ENCODE measurements around the gene IGF2R.

IGF2R gene

DNA sequence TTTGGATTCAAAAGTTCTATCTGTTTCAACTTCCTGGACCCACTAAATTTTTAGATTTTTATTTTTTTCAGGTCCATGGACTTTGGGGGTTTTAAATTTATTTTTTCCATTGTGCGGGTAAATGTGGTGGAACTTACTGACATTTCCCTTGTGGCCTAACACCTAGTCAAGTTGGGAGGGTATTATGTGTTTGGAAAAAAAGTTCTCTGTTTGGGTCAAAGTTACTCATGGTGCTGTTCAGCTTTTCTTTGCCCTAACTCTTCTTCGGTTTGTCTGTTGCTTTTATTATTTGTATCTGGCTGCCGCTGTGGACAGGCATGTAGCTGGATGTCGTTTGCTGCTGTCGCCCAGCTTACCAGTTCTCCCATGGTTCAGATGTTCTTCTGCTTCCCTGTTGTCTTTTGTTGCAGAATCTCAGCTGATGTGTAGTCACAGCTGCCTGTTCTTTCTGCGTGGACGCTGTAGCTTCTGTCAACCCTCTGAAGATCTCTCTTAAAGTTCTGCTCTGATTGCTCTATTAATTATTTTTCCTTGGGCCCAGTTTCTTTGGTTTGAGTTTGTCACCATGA lies 7.9 kb downstream of the IGF2R start:
- no peak overlapping the region for H3K4me3 ChIP-seq (ENCODE audit: low read depth, low read length)
- no peak for DNase-seq (ENCODE audit: low read depth)
- no peak for TF ChIP-seq POLR2A (IDR thresholded peaks at IDR 0.05; ENCODE audit: extremely low read depth, insufficient read length)
- TF ChIP-seq, protein P1, sequence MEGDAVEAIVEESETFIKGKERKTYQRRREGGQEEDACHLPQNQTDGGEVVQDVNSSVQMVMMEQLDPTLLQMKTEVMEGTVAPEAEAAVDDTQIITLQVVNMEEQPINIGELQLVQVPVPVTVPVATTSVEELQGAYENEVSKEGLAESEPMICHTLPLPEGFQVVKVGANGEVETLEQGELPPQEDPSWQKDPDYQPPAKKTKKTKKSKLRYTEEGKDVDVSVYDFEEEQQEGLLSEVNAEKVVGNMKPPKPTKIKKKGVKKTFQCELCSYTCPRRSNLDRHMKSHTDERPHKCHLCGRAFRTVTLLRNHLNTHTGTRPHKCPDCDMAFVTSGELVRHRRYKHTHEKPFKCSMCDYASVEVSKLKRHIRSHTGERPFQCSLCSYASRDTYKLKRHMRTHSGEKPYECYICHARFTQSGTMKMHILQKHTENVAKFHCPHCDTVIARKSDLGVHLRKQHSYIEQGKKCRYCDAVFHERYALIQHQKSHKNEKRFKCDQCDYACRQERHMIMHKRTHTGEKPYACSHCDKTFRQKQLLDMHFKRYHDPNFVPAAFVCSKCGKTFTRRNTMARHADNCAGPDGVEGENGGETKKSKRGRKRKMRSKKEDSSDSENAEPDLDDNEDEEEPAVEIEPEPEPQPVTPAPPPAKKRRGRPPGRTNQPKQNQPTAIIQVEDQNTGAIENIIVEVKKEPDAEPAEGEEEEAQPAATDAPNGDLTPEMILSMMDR (IDR thresholded peaks at IDR 0.05; ENCODE audit: low read depth, low read length), result no peak
- no peak for TF ChIP-seq MYC (IDR thresholded peaks at IDR 0.05; ENCODE audit: low read depth, low read length)
- TF ChIP-seq, protein P2, sequence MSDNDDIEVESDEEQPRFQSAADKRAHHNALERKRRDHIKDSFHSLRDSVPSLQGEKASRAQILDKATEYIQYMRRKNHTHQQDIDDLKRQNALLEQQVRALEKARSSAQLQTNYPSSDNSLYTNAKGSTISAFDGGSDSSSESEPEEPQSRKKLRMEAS (IDR thresholded peaks at IDR 0.05; ENCODE audit: low read depth, low read length), result no peak

DNA sequence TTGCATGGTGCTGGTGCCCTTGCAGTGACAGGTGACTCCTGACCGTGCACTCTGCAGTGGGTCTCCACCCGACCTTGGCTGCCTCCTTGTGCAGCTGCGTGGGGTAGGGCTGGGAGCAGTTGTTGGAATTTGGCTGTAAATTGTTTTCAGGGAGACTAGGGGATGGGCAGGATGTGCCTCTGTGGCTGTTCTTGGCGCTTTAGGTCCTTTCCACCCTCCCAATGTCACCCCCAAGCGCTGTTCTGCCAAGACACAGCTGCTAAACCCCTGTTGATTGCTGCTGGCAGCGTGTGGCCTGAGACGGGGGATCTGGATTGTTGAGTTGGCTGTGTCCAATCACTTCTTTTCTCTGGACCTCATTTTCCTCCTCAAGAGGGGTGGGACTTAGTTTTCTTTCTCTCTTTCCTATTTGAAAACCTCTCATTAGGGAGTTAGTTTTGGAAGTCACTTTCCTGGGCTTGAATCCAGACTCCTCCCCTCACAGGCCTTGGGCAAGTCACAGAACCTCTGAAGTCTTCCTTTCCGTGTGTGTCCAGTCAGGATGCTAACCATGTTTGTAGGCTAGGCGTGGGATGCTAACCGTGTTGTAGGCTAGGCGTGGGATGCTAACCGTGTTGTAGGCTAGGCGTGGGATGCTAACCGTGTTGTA lies 8.5 kb downstream of the IGF2R start:
- no peak for DNase-seq (ENCODE audit: low read depth)
- no peak overlapping the region for H3K4me3 ChIP-seq (ENCODE audit: low read depth, low read length)
- TF ChIP-seq MYC (IDR thresholded peaks at IDR 0.05; ENCODE audit: low read depth, low read length) (no peak), POLR2A (IDR thresholded peaks at IDR 0.05; ENCODE audit: extremely low read depth, insufficient read length) (no peak)
- TF ChIP-seq, protein P2 (IDR thresholded peaks at IDR 0.05; ENCODE audit: low read depth, low read length), result no peak
- TF ChIP-seq, protein P1 (IDR thresholded peaks at IDR 0.05; ENCODE audit: low read depth, low read length), result no peak

DNA sequence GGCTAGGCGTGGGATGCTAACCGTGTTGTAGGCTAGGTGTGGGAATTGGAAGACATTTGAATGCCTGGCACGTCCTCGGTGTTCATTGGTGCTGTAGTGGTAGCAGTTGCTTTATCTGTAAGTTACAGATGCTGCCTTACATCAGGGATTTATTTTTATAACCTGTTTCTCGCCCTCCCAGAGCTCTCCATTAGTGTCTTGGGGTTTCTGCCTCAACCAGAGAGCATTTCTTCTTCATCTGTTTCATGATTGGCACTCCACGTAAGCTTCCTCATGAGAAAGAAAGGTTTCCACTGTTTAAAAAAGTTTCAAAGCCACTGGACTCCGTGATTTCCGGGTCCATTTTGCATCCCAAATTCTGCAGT lies 9.0 kb downstream of the IGF2R start:
- H3K4me3 ChIP-seq (ENCODE audit: low read depth, low read length), result peak overlapping the region; percentile 39
- TF ChIP-seq MYC (IDR thresholded peaks at IDR 0.05; ENCODE audit: low read depth, low read length) (no peak), POLR2A (IDR thresholded peaks at IDR 0.05; ENCODE audit: extremely low read depth, insufficient read length) (no peak)
- TF ChIP-seq, protein P1 (IDR thresholded peaks at IDR 0.05; ENCODE audit: low read depth, low read length), result no peak
- TF ChIP-seq, protein P2 (IDR thresholded peaks at IDR 0.05; ENCODE audit: low read depth, low read length), result no peak
- no peak for DNase-seq (ENCODE audit: low read depth)

DNA sequence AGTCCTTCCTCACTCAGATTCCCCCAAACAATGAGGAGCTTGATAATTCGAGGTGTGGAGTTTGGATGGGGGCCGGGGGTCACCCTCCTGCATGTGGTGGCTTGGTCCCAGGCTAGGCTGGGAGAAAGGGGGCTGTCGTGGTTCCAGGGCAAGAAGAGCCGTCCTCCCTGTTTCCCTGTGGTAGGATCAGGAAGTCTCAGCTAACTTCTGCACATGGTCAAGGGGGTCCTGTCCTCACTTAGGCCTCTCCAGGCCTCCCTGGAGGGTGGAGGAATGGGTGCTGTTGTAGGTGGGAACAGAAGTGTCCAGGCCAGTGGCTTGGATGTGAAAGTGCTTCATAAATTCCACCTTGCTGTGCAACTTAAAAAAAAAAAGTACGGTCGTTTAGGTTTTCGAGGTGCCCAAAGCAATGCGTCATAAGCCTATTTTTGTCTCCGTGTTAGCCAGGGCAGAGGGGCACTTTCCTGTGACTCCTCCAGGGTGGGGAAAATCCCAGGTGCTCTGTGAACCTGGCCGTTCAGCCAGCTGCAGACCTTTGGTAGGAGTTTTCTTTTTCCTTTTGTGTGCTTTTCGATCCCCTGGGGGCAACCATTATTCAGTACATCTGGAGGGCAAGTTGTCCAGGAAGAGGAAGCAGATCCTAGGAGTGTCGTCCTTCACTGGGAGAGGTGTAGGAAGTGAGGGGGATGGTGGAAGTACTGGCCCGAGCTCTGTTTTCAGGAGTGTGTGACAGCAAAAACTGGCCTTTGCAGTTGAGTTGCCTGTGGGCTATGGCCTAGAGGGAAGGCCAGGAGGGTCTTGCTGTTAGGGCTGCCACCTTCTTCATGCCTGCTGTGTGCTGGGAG lies 9.6 kb downstream of the IGF2R start:
- H3K4me3 ChIP-seq (ENCODE audit: low read depth, low read length), result peak overlapping the region; percentile 39
- no peak for TF ChIP-seq MYC (IDR thresholded peaks at IDR 0.05; ENCODE audit: low read depth, low read length)
- TF ChIP-seq, protein P1 (IDR thresholded peaks at IDR 0.05; ENCODE audit: low read depth, low read length), result no peak
- TF ChIP-seq POLR2A (IDR thresholded peaks at IDR 0.05; ENCODE audit: extremely low read depth, insufficient read length), result no peak
- TF ChIP-seq, protein P2 (IDR thresholded peaks at IDR 0.05; ENCODE audit: low read depth, low read length), result no peak
- DNase-seq (ENCODE audit: low read depth), result no peak

DNA sequence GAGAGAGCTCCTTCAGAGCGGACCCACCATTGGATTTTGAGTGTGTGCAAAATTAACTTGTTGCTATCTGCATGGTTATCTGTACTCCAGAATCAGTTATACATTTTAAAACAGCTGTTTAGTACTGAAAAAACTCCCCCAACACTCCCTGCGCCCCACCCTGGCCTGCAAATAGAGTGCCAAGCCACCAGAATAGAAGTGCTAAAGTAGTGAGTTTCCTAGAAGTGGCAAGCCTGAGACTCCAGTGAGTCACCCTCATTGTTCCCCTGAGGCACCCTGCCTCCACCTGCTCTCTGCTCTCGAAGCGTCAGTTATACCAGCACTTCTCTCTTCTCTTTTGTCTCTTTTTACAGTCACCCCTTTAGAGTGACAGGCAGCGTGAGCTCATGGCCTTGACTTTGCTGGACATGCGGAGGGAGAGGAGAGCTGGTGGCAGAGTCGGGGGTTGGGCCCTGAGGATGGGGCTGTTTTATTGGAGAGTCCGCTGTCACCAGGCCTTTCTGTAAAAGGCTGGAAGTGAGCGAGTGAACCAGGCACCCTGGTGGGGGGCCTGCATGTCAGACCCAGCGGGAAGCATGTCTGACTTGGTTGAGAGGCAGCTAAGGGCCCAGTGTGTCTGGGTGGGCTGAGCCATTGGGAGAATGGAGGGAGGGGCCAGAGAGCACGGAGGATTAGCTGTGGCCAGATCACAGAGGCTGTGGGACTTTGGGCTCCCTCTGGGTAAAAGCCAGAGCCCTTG lies 10.4 kb downstream of the IGF2R start:
- TF ChIP-seq, protein P1 (IDR thresholded peaks at IDR 0.05; ENCODE audit: low read depth, low read length), result no peak
- peak; percentile 75 for TF ChIP-seq MYC (IDR thresholded peaks at IDR 0.05; ENCODE audit: low read depth, low read length)
- TF ChIP-seq, protein P2 (IDR thresholded peaks at IDR 0.05; ENCODE audit: low read depth, low read length), result peak; percentile 89
- TF ChIP-seq POLR2A (IDR thresholded peaks at IDR 0.05; ENCODE audit: extremely low read depth, insufficient read length), result no peak
- DNase-seq (ENCODE audit: low read depth), result peak; percentile 98
- H3K4me3 ChIP-seq (ENCODE audit: low read depth, low read length), result peak overlapping the region; percentile 39
